SK-N-SH treated with all-trans-retinoic acid at 6 μM for 48 hours (cell line): ENCODE measurements around the gene SLC22A23.

Source experiments
- BACH2 ChIP-seq: fragments of 250-450 bp; sonication (Bioruptor Pico); IDR thresholded peaks from 2 replicates; pipeline ENCODE4 v1.9.0; 2021; ENCODE audit warnings: mild to moderate bottlenecking, borderline replicate concordance
- CSDC2 ChIP-seq: fragments of 250-450 bp; sonication (Bioruptor Pico); IDR thresholded peaks from 2 replicates; pipeline ENCODE4 v1.5.0; 2020; ENCODE audit warnings: mild to moderate bottlenecking, moderate library complexity
- CSRNP3 ChIP-seq: fragments of 250-450 bp; sonication (Bioruptor Pico); IDR thresholded peaks from 2 replicates; pipeline ENCODE4 v1.5.1; 2021; ENCODE audit warnings: mild to moderate bottlenecking, moderate library complexity
- ESRRG ChIP-seq: fragments of 250-450 bp; sonication (Bioruptor Pico); IDR thresholded peaks from 2 replicates; pipeline ENCODE4 v1.6.1; 2021; ENCODE audit warnings: mild to moderate bottlenecking
- ISL1 ChIP-seq: fragments of 250-450 bp; sonication (Bioruptor Pico); IDR thresholded peaks from 2 replicates; pipeline ENCODE4 v2.1.2; 2022; ENCODE audit warnings: mild to moderate bottlenecking, moderate library complexity
- OSR1 ChIP-seq: fragments of 250-450 bp; sonication (Bioruptor Pico); IDR thresholded peaks from 2 replicates; pipeline ENCODE4 v1.8.0; 2022; ENCODE audit warnings: moderate library complexity, mild to moderate bottlenecking, inconsistent platforms
- POU6F1 ChIP-seq: fragments of 250-450 bp; sonication (Bioruptor Pico); IDR thresholded peaks from 2 replicates; pipeline ENCODE4 v1.8.0; 2021; ENCODE audit warnings: low read depth, mild to moderate bottlenecking, moderate library complexity, borderline replicate concordance
- PPARA ChIP-seq: fragments of 250-450 bp; sonication (Bioruptor Pico); IDR thresholded peaks from 2 replicates; pipeline ENCODE4 v1.5.0; 2020; ENCODE audit warnings: mild to moderate bottlenecking, borderline replicate concordance
- RARB ChIP-seq: fragments of 250-450 bp; sonication (Bioruptor Pico); IDR thresholded peaks from 2 replicates; pipeline ENCODE4 v1.8.0; 2021; ENCODE audit warnings: mild to moderate bottlenecking, moderate library complexity
- TOX ChIP-seq: fragments of 250-450 bp; sonication (Bioruptor Pico); IDR thresholded peaks from 2 replicates; pipeline ENCODE4 v1.8.0; 2021; ENCODE audit warnings: mild to moderate bottlenecking, moderate library complexity, borderline replicate concordance
- ZFP30 ChIP-seq: fragments of 450-650 bp; formaldehyde crosslinking; IDR thresholded peaks from 2 replicates; pipeline ENCODE4 v1.5.0; 2022; ENCODE audit warnings: mild to moderate bottlenecking, moderate library complexity
- ZNF70 ChIP-seq: fragments of 450-650 bp; formaldehyde crosslinking; IDR thresholded peaks from 2 replicates; pipeline ENCODE4 v1.5.0; 2020; ENCODE audit warnings: mild to moderate bottlenecking, moderate library complexity
- ZNF8 ChIP-seq: fragments of 450-650 bp; formaldehyde crosslinking; IDR thresholded peaks from 2 replicates; pipeline ENCODE4 v1.5.0; 2020; ENCODE audit warnings: mild to moderate bottlenecking, moderate library complexity
- TF ChIP-seq, protein P1 (sequence below): fragments of 250-450 bp; sonication (Bioruptor Pico); IDR thresholded peaks from 2 replicates; pipeline ENCODE4 v1.8.0; 2020; ENCODE audit warnings: mild to moderate bottlenecking, moderate library complexity, borderline replicate concordance

GRCh38 chr6:3326981-3327380 is 129.9 kb downstream of the SLC22A23 start:
- TF ChIP-seq RARB (CRISPR knock-in tag) (no peak), CSDC2 (CRISPR knock-in tag) (no peak), POU6F1 (no peak), BACH2 (CRISPR knock-in tag) (no peak), OSR1 (CRISPR knock-in tag) (no peak), ZFP30 (CRISPR knock-in tag) (no peak), TOX (CRISPR knock-in tag) (no peak), CSRNP3 (CRISPR knock-in tag) (no peak), ISL1 (CRISPR knock-in tag) (no peak), ESRRG (CRISPR knock-in tag) (no peak), ZNF70 (no peak), ZNF8 (CRISPR knock-in tag) (no peak), PPARA (CRISPR knock-in tag) (no peak)
- TF ChIP-seq, protein P1, sequence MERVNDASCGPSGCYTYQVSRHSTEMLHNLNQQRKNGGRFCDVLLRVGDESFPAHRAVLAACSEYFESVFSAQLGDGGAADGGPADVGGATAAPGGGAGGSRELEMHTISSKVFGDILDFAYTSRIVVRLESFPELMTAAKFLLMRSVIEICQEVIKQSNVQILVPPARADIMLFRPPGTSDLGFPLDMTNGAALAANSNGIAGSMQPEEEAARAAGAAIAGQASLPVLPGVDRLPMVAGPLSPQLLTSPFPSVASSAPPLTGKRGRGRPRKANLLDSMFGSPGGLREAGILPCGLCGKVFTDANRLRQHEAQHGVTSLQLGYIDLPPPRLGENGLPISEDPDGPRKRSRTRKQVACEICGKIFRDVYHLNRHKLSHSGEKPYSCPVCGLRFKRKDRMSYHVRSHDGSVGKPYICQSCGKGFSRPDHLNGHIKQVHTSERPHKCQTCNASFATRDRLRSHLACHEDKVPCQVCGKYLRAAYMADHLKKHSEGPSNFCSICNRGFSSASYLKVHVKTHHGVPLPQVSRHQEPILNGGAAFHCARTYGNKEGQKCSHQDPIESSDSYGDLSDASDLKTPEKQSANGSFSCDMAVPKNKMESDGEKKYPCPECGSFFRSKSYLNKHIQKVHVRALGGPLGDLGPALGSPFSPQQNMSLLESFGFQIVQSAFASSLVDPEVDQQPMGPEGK (CRISPR knock-in tag): no peak
